Measurements from ENCODE around the gene MFGE8.

Gene MFGE8

GRCh38 chr15:88874275-88874674, 38.9 kb downstream of the MFGE8 start:
- no peak for DNase-seq (ENCODE audit: extremely low read depth, low read depth)
- no peak overlapping the region for H3K4me3 ChIP-seq (replicated peaks; ENCODE audit: low read depth, low read length)
- TF ChIP-seq, protein P1, sequence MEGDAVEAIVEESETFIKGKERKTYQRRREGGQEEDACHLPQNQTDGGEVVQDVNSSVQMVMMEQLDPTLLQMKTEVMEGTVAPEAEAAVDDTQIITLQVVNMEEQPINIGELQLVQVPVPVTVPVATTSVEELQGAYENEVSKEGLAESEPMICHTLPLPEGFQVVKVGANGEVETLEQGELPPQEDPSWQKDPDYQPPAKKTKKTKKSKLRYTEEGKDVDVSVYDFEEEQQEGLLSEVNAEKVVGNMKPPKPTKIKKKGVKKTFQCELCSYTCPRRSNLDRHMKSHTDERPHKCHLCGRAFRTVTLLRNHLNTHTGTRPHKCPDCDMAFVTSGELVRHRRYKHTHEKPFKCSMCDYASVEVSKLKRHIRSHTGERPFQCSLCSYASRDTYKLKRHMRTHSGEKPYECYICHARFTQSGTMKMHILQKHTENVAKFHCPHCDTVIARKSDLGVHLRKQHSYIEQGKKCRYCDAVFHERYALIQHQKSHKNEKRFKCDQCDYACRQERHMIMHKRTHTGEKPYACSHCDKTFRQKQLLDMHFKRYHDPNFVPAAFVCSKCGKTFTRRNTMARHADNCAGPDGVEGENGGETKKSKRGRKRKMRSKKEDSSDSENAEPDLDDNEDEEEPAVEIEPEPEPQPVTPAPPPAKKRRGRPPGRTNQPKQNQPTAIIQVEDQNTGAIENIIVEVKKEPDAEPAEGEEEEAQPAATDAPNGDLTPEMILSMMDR (IDR thresholded peaks at IDR 0.05; ENCODE audit: low read depth, low read length, missing control alignments): no peak

DNA sequence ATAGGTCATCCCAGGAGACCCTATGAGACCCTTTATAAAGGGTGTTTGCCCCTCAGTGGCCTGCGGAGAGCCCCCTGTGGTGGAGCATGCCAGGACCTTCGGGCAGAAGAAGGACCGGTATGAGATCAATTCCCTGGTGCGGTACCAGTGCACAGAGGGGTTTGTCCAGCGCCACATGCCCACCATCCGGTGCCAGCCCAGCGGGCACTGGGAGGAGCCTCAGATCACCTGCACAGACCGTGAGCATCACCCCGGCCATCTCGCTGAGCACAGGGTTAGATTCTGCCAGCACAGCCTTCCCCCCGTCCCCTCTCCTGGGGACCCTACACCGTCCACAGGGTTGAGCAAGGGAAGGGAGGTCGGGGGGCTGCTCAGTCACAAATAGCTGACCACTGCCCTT, 39.4 kb downstream of the MFGE8 start:
- H3K4me3 ChIP-seq (replicated peaks; ENCODE audit: low read depth, low read length): no peak overlapping the region
- TF ChIP-seq, protein P1 (IDR thresholded peaks at IDR 0.05; ENCODE audit: low read depth, low read length, missing control alignments): no peak
- DNase-seq (ENCODE audit: extremely low read depth, low read depth): no peak

DNA sequence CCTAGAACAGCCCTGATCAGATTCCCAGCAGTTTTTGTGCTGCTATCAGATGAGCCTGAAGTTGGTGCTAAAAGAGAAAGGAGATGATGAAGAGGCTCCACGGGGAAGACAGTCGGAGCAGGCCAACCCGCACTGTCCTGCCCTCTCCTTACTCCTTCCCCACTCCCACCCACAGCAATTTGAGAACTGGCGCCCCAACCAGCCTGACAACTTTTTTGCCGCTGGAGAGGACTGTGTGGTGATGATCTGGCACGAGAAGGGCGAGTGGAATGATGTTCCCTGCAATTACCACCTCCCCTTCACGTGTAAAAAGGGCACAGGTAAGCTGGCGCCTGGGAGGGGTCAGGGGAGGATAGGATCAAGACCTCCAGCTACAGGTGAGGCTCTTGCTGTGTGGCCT, 40.5 kb downstream of the MFGE8 start:
- TF ChIP-seq, protein P1 (IDR thresholded peaks at IDR 0.05; ENCODE audit: low read depth, low read length, missing control alignments): no peak
- H3K4me3 ChIP-seq (replicated peaks; ENCODE audit: low read depth, low read length): no peak overlapping the region
- DNase-seq (ENCODE audit: extremely low read depth, low read depth): no peak

- H3K4me3 ChIP-seq (replicated peaks; ENCODE audit: low read depth, low read length): no peak overlapping the region
- TF ChIP-seq, protein P1 (IDR thresholded peaks at IDR 0.05; ENCODE audit: low read depth, low read length, missing control alignments): no peak
- no peak for DNase-seq (ENCODE audit: extremely low read depth, low read depth)
These were observed 41.1 kb downstream of the MFGE8 start for GRCh38 chr15:88872106-88872505.

DNA sequence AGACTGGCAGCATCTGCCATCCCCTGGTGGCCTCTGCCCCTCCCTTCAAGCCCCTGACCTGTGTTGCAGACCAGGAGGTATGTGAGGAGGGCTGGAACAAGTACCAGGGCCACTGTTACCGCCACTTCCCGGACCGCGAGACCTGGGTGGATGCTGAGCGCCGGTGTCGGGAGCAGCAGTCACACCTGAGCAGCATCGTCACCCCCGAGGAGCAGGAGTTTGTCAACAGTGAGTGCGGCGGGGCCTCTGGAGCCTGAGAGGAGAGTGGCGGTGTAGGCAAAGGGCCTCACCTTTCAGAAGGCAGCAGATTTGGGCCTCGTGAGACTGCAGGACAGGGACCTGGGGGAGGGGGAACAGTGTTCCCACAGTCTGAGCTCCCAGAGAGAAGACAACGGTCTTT, 41.9 kb downstream of the MFGE8 start:
- TF ChIP-seq, protein P1 (IDR thresholded peaks at IDR 0.05; ENCODE audit: low read depth, low read length, missing control alignments): no peak
- no peak overlapping the region for H3K4me3 ChIP-seq (replicated peaks; ENCODE audit: low read depth, low read length)
- DNase-seq (ENCODE audit: extremely low read depth, low read depth): no peak

GRCh38 chr15:88866295-88866881, 46.8 kb downstream of the MFGE8 start:
- no peak for DNase-seq (ENCODE audit: extremely low read depth, low read depth)
- H3K4me3 ChIP-seq (replicated peaks; ENCODE audit: low read depth, low read length): no peak overlapping the region
- TF ChIP-seq, protein P1 (IDR thresholded peaks at IDR 0.05; ENCODE audit: low read depth, low read length, missing control alignments): no peak

DNA sequence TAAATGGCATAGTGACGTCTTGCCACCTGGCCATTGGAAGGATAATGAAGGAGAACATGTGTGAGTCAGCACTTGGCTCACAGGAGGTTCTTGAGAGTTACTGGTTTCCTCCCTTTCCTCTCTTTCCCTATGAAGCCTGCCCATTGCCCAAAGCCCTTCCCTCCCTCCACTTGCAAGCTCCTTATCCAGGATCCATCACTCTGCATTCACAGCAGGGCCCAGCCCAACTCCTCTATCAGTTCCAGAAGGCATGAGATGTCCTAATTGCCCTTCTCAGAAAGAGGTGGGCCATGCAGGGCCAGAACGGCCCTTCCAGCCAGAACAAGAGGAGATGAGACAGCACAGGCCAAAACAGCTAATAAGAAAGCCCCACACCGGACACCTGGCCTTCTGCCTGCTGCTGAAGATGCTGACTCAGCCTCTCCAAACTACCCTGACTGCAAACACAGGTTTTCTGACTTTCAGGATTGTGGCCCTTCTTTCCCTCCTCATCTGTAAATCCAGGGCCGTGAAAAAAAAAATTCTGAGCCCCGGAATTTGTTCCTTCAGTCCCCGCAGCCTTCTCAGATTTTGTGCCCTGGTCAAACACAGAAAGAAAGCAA, 47.6 kb downstream of the MFGE8 start:
- no peak overlapping the region for H3K4me3 ChIP-seq (replicated peaks; ENCODE audit: low read depth, low read length)
- DNase-seq (ENCODE audit: extremely low read depth, low read depth): no peak
- TF ChIP-seq, protein P1 (IDR thresholded peaks at IDR 0.05; ENCODE audit: low read depth, low read length, missing control alignments): no peak

Measured in HFF-Myc (cell line).